Upper lobe of left lung (tissue), 6 donors: ENCODE measurements around the gene ABCC8. TPM values are rescaled to one million over a fixed set of nuclear protein-coding genes. Genes with fewer than 3 reads are reported as not detected.
A peak's percentile ranks its signal among the peaks of the same experiment; 100 is the strongest.

ENCODE experiments used
- ATAC-seq, 2 donors: fragments of 200-7000 bp; cut with Tn5 transposase; one replicate each; pipeline ENCODE4 v1.9.1; 2022; ENCODE audit warnings: mild to moderate bottlenecking in 2 of 2, moderate library complexity in 2 of 2; ENCODE audit not compliant: low FRiP score in 2 of 2
- DNase-seq, 2 donors: peaks; one replicate each; pipeline ENCODE4 v3.0.0-alpha.2; 2019 to 2020
- H3K27ac ChIP-seq, 4 donors: fragments of 200-600 bp; sonication (generic); one replicate each; pipeline ENCODE4 v1.5.1; 2016 to 2019
- H3K27me3 ChIP-seq, 4 donors: fragments of 200-600 bp; sonication (generic); one replicate each; pipeline ENCODE4 v1.5.1; 2017 to 2019
- H3K36me3 ChIP-seq, 4 donors: fragments of 200-600 bp; sonication (generic); one replicate each; pipeline ENCODE4 v1.5.1; 2016 to 2019
- H3K4me1 ChIP-seq, 4 donors: fragments of 200-600 bp; sonication (generic); one replicate each; pipeline ENCODE4 v1.5.1; 2018 to 2019
- H3K4me3 ChIP-seq, 4 donors: fragments of 200-600 bp; sonication (generic); one replicate each; pipeline ENCODE4 v1.5.1; 2017 to 2019; ENCODE audit warnings: mild to moderate bottlenecking in 2 of 4, moderate library complexity in 1 of 4
- H3K9me3 ChIP-seq, 4 donors: fragments of 200-600 bp; sonication (generic); one replicate each; pipeline ENCODE4 v1.5.1; 2018 to 2019
- CTCF ChIP-seq, 6 experiments: fragments of 450-650 bp in 4 of 6; fragments of 200-600 bp in 2 of 6; sonication (generic) in 2 of 6; IDR thresholded peaks; one replicate each; pipeline ENCODE4 v1.5.1; 2016 to 2019; ENCODE audit warnings: antibody characterized with exemption in 6 of 6
- EP300 ChIP-seq, 4 donors: sonication (generic); formaldehyde crosslinking; IDR thresholded peaks; one replicate each; pipeline ENCODE4 v1.5.1; 2017; ENCODE audit warnings: antibody characterized with exemption in 4 of 4, control low read depth in 2 of 4
- POLR2A ChIP-seq, 4 donors: fragments of 450-650 bp; IDR thresholded peaks; one replicate each; pipeline ENCODE4 v1.5.1; 2016 to 2017; ENCODE audit warnings: antibody characterized with exemption in 4 of 4, mild to moderate bottlenecking in 2 of 4
- POLR2AphosphoS5 ChIP-seq, 2 donors: sonication (generic); formaldehyde crosslinking; IDR thresholded peaks; one replicate each; pipeline ENCODE4 v1.5.1; 2017; ENCODE audit warnings: antibody characterized with exemption in 2 of 2
- WGBS, 2 donors: methylation state at CpG; one replicate each; pipeline ENCODE4 v1.1.5; 2017 to 2018; 5-methylcytosine and 5-hydroxymethylcytosine counted together
- total RNA-seq, 6 donors: library from RNA; depleted of rRNA in 4 of 6; stranded (reverse); fragments of >200 nt in 4 of 6; gene quantifications; one replicate each; pipeline versions ENCODE4 v1.1.0 to v1.2.1, GENCODE V29; 2016 to 2021
- donor health status: DM: no; HTN: no; CAD: no; lungs with moderate emphysema.
- donor health status: DM: no; HTN: yes; CAD: no; lungs with severe emphysema.

Gene ABCC8
- total RNA-seq, 6 donors from 2014 or later, result 1.7 to 62.7 (median 12.5) TPM

- no peak overlapping the region for H3K27ac ChIP-seq
- DNase-seq (no peak), ATAC-seq (no peak)
- no peaks in the 10 kb centered on the region for H3K27me3 ChIP-seq
- no peaks in the 10 kb centered on the region for H3K9me3 ChIP-seq
- WGBS, 2 donors, result 70 to 83% methylated on average over 2 to 6 of the region's 6 CpGs
- H3K36me3 ChIP-seq, result no peaks in the 10 kb centered on the region
- TF ChIP-seq CTCF (IDR thresholded peaks at IDR 0.05), result no peak
- TF ChIP-seq POLR2AphosphoS5 (IDR thresholded peaks at IDR 0.05), result no peak
- no peak for TF ChIP-seq POLR2A (IDR thresholded peaks at IDR 0.05)
- no peak for TF ChIP-seq EP300 (IDR thresholded peaks at IDR 0.05)
- peaks cover 4 to 39% (median 11%) of the 10 kb centered on the region in 4 donors for H3K4me1 ChIP-seq
- peak overlapping the region in 2 of 4 donors; percentile 13 for H3K4me3 ChIP-seq
These were observed 90.7 kb downstream of the ABCC8 start for GRCh38 chr11:17385926-17386325.

DNA sequence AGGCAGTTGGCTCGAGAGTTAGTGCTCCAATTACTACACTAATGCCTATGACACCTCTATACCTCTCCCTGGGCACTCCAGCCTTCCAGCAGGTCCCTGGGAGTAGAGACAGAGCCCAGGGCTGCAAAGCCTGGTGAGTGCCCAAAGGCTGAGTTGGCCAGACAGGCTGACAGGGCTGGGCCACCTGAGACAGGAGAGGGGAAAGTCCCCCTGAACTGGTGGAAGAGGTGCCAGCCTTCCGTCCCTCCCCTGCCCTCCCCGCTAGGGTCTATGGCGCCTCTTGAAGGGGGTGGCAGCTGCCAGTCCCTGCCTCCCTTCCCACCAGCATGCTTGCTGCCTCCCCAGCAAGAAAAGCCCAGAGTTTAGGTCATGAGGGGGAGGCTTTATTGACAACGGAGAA lies 91.2 kb downstream of the ABCC8 start:
- no peak for TF ChIP-seq POLR2A (IDR thresholded peaks at IDR 0.05)
- no peak for TF ChIP-seq POLR2AphosphoS5 (IDR thresholded peaks at IDR 0.05)
- no peak for TF ChIP-seq EP300 (IDR thresholded peaks at IDR 0.05)
- TF ChIP-seq CTCF (IDR thresholded peaks at IDR 0.05), result no peak
- Histone ChIP-seq H3K27ac (no peak overlapping the region), H3K36me3 (no peaks in the 10 kb centered on the region), H3K4me1 (peaks cover 4 to 39% (median 11%) of the 10 kb centered on the region in 4 donors), H3K9me3 (no peaks in the 10 kb centered on the region), H3K4me3 (no peak overlapping the region), H3K27me3 (no peaks in the 10 kb centered on the region)
- ATAC-seq (no peak), DNase-seq (no peak)
- 63 to 83% methylated on average over 5 of the region's 5 CpGs for WGBS, 2 donors

GRCh38 chr11:17384002-17384511 lies 92.6 kb downstream of the ABCC8 start:
- 53% methylated on average over 6 of the region's 6 CpGs; no CpG with 5 or more reads in 1 of the 2 donors for WGBS, 2 donors
- no peaks in the 10 kb centered on the region for H3K9me3 ChIP-seq
- TF ChIP-seq POLR2A (IDR thresholded peaks at IDR 0.05), result no peak
- no peak for TF ChIP-seq POLR2AphosphoS5 (IDR thresholded peaks at IDR 0.05)
- peak; percentile 81 to 91 (median 87) for TF ChIP-seq CTCF (IDR thresholded peaks at IDR 0.05)
- H3K4me1 ChIP-seq, result peaks cover 0 to 29% (median 6%) of the 10 kb centered on the region in 4 donors
- no peak overlapping the region for H3K27ac ChIP-seq
- H3K4me3 ChIP-seq, result no peak overlapping the region
- ATAC-seq (peak; percentile 39 to 77), DNase-seq (peak; percentile 28 to 73)
- H3K36me3 ChIP-seq, result no peaks in the 10 kb centered on the region
- no peaks in the 10 kb centered on the region for H3K27me3 ChIP-seq

GRCh38 chr11:17383461-17383860 lies 93.2 kb downstream of the ABCC8 start:
- no peaks in the 10 kb centered on the region for H3K27me3 ChIP-seq

More at GRCh38 chr11:17383461-17383860, 93.2 kb downstream of the ABCC8 start:
- Histone ChIP-seq H3K27ac (no peak overlapping the region), H3K4me3 (no peak overlapping the region), H3K36me3 (peaks cover 0 to 3% (median 0%) of the 10 kb centered on the region in 4 donors), H3K4me1 (peaks cover 0 to 25% (median 2%) of the 10 kb centered on the region in 4 donors), H3K9me3 (no peaks in the 10 kb centered on the region)
- TF ChIP-seq POLR2A (IDR thresholded peaks at IDR 0.05), result no peak
- no peak for TF ChIP-seq CTCF (IDR thresholded peaks at IDR 0.05)
- TF ChIP-seq POLR2AphosphoS5 (IDR thresholded peaks at IDR 0.05), result no peak
- TF ChIP-seq EP300 (IDR thresholded peaks at IDR 0.05), result no peak
- 59% methylated on average over 1 of the region's 1 CpG; no CpG with 5 or more reads in 1 of the 2 donors for WGBS, 2 donors
- no peak for DNase-seq
- ATAC-seq, result no peak
